Astrocyte of the cerebellum (primary cell): ENCODE data around the gene C12orf42.

Experiments
- DNase-seq: peaks from one replicate; pipeline ENCODE4 v3.0.0-alpha.2; 2011; ENCODE audit warnings: low read depth
- H3K4me3 ChIP-seq: 2 replicates; pipeline ENCODE4 v1.5.1; 2011; ENCODE audit warnings: mild to moderate bottlenecking, low read depth, low read length, moderate library complexity
- CTCF ChIP-seq: IDR thresholded peaks from 2 replicates; pipeline ENCODE4 v1.5.1; 2012; ENCODE audit warnings: low read length, low read depth, moderate library complexity, mild to moderate bottlenecking; ENCODE audit errors: missing control alignments
- in situ Hi-C: cut with HindIII; loops from 2 replicates; pipeline ENCODE4 v1.10.0; 2017; ENCODE audit warnings: low sequenced_read_pairs

Gene C12orf42

GRCh38 chr12:103334466-103334865 lies 161.3 kb downstream of the C12orf42 start:
- in situ Hi-C loops = no loop called here
- no peak overlapping the region for H3K4me3 ChIP-seq
- no peak for TF ChIP-seq CTCF
- no peak for DNase-seq

DNA sequence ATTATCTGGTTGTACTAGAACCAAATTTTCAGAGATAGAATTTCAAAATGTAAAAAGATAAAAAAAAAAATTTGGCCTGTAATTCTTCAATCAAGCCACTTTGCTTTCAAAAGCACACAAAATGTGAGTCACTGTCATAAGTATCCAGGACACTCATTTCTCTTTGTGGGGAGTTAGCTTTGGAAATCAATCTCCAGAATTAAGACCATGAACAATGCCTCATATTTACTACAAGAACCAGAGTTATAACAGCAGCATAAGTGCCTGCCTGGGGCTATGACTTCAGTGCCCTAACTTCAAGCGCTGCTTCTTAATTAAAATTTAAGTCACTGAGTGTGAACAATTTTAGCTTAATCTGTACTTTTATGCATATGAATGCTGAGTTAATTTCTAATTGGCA lies 162.1 kb downstream of the C12orf42 start:
- H3K4me3 ChIP-seq = no peak overlapping the region
- in situ Hi-C loops = no loop called here
- no peak for TF ChIP-seq CTCF
- no peak for DNase-seq

DNA sequence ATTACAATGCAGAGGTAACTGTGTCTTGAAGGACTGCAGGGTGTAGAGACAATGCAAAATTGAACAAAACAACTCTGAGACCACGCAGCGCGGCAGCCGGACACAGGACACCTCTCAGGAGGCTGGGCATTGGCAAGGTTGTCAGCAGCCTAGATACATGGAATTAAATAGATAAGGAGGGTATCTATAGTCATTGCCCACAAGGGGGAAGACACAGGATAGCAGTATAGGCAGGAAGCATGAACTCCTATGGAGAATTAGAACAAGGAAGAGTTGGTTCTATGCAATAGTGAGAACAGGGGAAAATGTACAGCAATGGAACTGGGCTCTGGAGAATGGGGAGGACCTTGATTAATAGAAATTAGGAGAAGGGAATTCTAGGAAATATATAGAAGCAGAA lies 164.1 kb downstream of the C12orf42 start:
- no peak overlapping the region for H3K4me3 ChIP-seq
- in situ Hi-C loops = no loop called here
- TF ChIP-seq CTCF = no peak
- DNase-seq = no peak

GRCh38 chr12:103330672-103331071 lies 165.1 kb downstream of the C12orf42 start:
- H3K4me3 ChIP-seq = no peak overlapping the region
- no peak for TF ChIP-seq CTCF
- DNase-seq = no peak
- in situ Hi-C loops = no loop called here

DNA sequence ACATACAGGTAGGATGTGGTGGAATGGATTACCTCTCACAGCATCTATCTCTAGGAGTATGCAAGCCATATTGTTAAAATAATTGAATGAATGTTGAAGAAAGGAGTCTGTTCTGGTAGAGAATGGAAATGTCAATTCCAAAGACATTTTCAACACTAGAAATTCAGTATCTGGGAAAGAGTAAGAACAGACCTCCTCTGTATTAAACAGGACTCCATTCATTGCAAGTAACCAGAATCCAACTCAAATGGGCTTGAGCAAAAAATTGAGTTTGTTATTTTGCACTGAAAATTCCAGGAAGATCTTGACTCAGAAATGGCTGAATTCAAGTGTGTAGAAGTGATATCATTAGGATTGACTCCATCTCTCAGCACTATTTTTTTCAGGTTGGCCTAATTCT lies 168.1 kb downstream of the C12orf42 start:
- in situ Hi-C loops = no loop called here
- DNase-seq = no peak
- no peak for TF ChIP-seq CTCF

GRCh38 chr12:103326190-103326589 lies 169.6 kb downstream of the C12orf42 start:
- DNase-seq = no peak
- H3K4me3 ChIP-seq = no peak overlapping the region
- peak; percentile 18 for TF ChIP-seq CTCF
- in situ Hi-C loops = no loop called here

More for the DNA sequence above, 168.1 kb downstream of the C12orf42 start:
- no peak overlapping the region for H3K4me3 ChIP-seq

DNA sequence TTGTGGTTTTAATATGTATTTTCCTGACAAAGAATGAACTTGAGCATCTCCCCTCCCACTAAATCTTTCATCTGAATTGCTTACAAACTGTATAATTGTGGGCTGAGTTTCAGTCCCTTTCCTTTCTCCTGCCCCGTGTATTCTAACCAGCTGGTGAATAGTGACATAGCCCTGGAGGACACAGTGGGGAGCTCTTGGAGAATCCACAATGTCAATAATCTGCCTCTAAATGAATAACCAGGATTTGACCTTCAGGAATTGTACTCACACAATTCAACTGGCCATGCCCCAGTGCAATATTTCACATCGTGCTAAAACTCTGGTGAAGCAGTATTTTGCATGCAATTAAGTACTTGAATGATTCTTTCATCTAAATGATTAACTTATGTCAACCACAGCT lies 177.2 kb downstream of the C12orf42 start:
- in situ Hi-C loops = no loop called here
- no peak for TF ChIP-seq CTCF
- H3K4me3 ChIP-seq = no peak overlapping the region
- no peak for DNase-seq
